ENCODE data around the gene SERINC3.

SERINC3 gene

GRCh38 chr20:44457016-44457415 is 64.9 kb downstream of the SERINC3 start:
- DNase-seq (ENCODE audit: low spot score in 2 of 2) = no peak
- Mint-ChIP-seq H3K9me3 (no peaks in the 10 kb centered on the region), H3K27ac (no peak overlapping the region), H3K36me3 (no peaks in the 10 kb centered on the region), H3K4me1 (no peaks in the 10 kb centered on the region), H3K4me3 (no peak overlapping the region), H3K27me3 (peaks cover 1% of the 10 kb centered on the region)
- ATAC-seq (ENCODE audit: low read depth) = no peak

DNA sequence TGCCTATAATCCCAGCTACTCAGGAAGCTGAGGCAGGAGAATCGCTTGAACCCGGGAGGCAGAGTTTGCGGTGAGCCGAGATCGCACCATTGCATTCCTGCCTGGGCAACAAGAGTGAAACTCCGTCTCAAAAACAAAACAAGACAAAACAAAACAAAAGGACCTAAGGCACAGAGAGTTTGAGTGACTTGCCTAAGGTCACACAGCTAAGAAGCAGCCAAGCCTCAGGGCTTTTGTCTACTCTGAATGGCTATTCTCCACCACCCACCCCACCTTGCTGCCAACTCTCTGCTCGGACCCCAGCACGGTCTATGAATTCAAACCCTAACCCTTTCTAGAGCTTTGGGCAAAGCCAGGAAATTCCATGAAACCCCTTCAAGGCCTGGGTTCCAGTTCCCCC is 65.3 kb downstream of the SERINC3 start:
- H3K4me1 Mint-ChIP-seq = no peaks in the 10 kb centered on the region
- H3K4me3 Mint-ChIP-seq = no peak overlapping the region
- DNase-seq (ENCODE audit: low spot score in 2 of 2) (no peak), ATAC-seq (ENCODE audit: low read depth) (no peak)
- H3K27me3 Mint-ChIP-seq = peaks cover 1% of the 10 kb centered on the region
- no peaks in the 10 kb centered on the region for H3K36me3 Mint-ChIP-seq
- H3K27ac Mint-ChIP-seq = no peak overlapping the region
- no peaks in the 10 kb centered on the region for H3K9me3 Mint-ChIP-seq

DNA sequence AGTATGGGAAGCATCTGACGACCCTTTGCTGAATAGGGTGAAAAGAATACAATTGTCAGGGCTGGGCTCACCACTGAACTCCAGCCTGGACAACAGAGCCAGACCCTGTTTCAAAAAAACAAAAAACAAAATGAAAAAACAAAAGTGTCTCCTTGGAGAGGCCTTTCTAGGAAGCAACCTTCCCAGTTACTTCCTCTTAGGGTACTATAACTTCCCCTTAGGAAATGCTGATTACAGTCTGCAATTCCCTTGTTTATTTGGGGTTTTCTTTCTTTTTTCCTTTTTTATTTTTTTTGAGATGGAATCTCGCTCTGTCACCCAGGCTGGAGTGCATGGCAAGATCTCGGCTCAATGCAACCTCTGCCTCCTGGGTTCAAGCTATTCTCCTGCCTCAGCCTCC is 66.7 kb downstream of the SERINC3 start:
- no peaks in the 10 kb centered on the region for H3K9me3 Mint-ChIP-seq
- no peaks in the 10 kb centered on the region for H3K4me1 Mint-ChIP-seq
- peaks cover 3% of the 10 kb centered on the region for H3K27me3 Mint-ChIP-seq

DNA sequence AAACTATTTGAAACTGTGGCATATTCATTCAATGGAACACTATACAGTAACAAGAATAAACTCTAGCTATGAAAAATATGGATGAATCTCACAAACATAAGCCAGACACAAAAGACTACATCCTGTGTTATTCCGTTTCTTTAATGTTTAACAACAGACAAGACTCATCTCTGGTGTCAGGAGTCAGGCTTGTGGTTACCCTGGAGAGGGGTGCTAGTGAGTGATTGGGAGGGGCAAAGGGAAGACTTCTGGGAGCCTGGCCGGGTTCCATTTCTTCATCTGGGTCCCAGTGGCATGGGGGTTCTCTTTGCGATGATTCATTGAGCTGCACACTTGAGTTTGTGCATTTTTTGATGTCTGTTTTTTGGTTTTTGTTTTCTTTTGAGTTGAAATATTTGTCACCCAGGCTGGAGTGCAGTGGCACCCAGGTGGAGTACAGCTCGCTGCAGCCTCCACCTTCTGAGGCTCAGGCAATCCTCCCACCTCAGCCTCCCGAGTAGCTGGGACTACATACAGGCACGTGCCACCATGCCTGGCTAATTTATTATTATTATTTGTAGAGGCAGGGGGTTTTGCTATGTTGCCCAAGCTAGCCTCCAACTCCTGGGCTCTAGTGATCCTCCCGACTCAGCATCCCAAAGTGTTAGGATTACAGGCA is 67.4 kb downstream of the SERINC3 start:
- no peak for ATAC-seq (ENCODE audit: low read depth)
- Mint-ChIP-seq H3K9me3 (no peaks in the 10 kb centered on the region), H3K36me3 (no peaks in the 10 kb centered on the region), H3K4me1 (no peaks in the 10 kb centered on the region), H3K27me3 (peaks cover 3% of the 10 kb centered on the region), H3K27ac (no peak overlapping the region), H3K4me3 (no peak overlapping the region)
- DNase-seq (ENCODE audit: low spot score in 2 of 2) = no peak

More for the DNA sequence above, 66.7 kb downstream of the SERINC3 start:
- no peak overlapping the region for H3K4me3 Mint-ChIP-seq
- DNase-seq (ENCODE audit: low spot score in 2 of 2) (no peak), ATAC-seq (ENCODE audit: low read depth) (no peak)
- H3K27ac Mint-ChIP-seq = no peak overlapping the region
- H3K36me3 Mint-ChIP-seq = no peaks in the 10 kb centered on the region

DNA sequence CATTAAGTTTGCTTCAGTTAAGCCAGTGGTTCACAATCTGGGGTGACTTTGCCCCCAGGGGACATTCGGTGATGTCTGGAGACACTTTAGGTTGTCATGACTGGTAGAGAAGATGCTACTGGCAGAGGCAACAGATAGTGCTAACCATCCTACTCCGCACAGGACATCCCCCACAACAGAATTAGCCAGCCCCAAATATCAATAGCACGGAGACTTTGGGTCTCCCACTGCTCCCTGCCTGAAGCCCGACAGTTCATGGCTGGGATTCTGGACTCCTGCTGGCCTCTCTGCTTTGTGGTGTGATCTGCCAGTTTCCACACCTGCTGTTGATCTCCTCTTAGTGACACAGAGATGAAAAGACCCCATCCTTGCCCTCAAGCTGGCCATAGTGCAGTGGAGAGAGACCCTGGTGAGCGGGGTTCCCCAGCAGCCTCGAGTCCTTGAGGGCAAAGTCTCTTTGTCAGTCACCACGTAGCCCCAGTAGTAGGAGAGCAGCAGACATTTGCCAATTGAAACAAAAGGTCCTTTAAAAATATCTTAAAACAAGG is 70.9 kb downstream of the SERINC3 start:
- no peak for DNase-seq (ENCODE audit: low spot score in 2 of 2)
- no peak overlapping the region for H3K4me3 Mint-ChIP-seq
- no peak for ATAC-seq (ENCODE audit: low read depth)
- peaks cover 3% of the 10 kb centered on the region for H3K36me3 Mint-ChIP-seq
- peaks cover 5% of the 10 kb centered on the region for H3K27me3 Mint-ChIP-seq
- no peaks in the 10 kb centered on the region for H3K4me1 Mint-ChIP-seq
- H3K9me3 Mint-ChIP-seq = no peaks in the 10 kb centered on the region
- H3K27ac Mint-ChIP-seq = no peak overlapping the region

GRCh38 chr20:44450281-44450889 is 71.5 kb downstream of the SERINC3 start:
- peaks cover 5% of the 10 kb centered on the region for H3K27me3 Mint-ChIP-seq
- ATAC-seq (ENCODE audit: low read depth) (no peak), DNase-seq (ENCODE audit: low spot score in 2 of 2) (no peak)
- H3K36me3 Mint-ChIP-seq = peaks cover 3% of the 10 kb centered on the region
- no peak overlapping the region for H3K4me3 Mint-ChIP-seq
- no peak overlapping the region for H3K27ac Mint-ChIP-seq
- no peaks in the 10 kb centered on the region for H3K4me1 Mint-ChIP-seq
- H3K9me3 Mint-ChIP-seq = no peaks in the 10 kb centered on the region

DNA sequence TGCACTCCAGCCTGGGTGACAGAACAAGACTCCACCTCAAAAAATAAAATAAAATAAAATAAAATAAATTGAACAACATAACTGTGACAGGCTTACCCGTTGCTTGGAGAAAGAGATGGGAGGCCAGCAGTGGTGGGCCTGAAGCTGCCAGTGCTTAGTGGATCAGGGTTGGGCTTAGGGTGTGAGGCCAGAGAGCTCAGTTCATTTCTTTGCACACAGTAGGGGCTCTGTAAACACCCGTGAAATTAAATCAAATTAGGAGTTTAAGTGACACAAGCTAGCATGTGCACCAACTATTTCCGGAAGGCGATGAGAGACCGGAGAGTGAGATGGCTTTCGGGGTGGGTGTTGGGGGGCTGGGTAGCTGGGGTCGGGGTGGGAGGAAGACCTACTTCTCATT is 72.0 kb downstream of the SERINC3 start:
- no peak overlapping the region for H3K27ac Mint-ChIP-seq
- peaks cover 3% of the 10 kb centered on the region for H3K36me3 Mint-ChIP-seq
- H3K4me3 Mint-ChIP-seq = no peak overlapping the region
- H3K4me1 Mint-ChIP-seq = no peaks in the 10 kb centered on the region
- H3K9me3 Mint-ChIP-seq = no peaks in the 10 kb centered on the region
- no peak for ATAC-seq (ENCODE audit: low read depth)
- no peak for DNase-seq (ENCODE audit: low spot score in 2 of 2)
- H3K27me3 Mint-ChIP-seq = peaks cover 5% of the 10 kb centered on the region

DNA sequence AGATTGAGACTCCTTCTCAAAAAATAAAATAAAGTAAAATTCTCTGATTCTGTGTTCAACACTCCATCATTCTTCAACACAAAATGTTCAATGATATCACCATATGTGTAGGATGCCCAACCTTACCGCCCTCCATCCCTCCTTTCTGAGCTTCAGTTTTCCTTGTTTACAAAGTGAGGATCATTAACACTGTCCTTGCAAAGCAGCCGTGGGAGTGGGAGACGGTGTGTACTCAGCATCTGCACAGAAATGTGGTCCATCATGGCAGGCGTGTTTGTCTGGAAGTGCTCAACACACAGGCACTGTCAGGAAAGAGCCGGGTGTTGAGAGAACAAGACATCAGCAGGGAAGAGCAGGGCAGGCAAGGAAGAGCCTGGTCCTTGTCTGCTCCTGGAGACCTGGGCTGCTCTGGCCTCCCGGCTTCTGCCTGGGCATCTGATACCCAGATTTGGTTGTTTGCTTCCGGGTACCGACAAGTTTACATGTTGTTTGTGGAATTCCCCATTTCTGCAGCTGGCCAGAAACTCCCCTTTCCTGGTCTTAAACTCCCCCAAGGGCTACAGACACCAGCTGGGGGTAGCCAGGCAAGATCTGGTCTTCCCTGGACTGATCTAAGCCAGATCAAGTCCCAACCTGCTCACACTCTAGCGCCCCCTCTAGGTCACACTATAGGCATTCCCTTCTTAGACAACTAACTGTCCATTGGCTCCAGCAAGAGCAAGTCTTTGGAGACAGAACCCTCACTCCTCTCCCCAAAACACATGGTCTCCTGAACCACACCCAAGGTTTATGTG is 72.9 kb downstream of the SERINC3 start:
- Mint-ChIP-seq H3K4me3 (no peak overlapping the region), H3K27ac (no peak overlapping the region), H3K4me1 (no peaks in the 10 kb centered on the region), H3K27me3 (peaks cover 5% of the 10 kb centered on the region), H3K36me3 (peaks cover 3% of the 10 kb centered on the region), H3K9me3 (no peaks in the 10 kb centered on the region)
- ATAC-seq (ENCODE audit: low read depth) = peak; percentile 82
- peak in 1 of 2 donors; percentile 11 for DNase-seq (ENCODE audit: low spot score in 2 of 2)

DNA sequence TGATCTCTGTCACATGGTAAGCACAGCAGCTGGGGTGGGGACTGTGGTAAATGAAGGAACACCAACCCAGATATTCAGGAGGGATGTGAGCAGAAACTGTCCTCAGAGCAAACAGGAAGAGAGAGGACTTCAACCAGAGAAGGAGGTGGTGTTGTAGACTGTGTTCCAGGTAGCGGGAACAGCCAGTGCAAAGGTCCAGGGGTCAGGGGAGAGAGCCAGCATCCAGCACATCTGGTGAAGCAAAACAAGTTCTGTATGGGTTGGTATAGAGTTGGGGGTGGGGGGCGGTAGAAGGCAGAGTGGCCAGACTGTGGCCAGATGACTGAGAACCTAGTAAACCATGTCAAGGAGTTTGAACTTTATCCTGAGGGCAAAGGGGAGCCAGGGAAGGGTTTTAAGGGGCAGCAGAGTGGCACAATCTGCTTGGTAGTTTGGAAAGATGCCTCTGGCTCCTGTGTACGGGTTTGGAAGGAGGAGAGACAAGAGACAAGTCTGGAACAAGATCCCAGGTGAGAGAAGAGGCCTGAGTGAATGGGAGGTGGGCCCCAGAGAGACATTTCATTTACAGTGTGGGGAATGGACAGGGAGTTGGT is 73.9 kb downstream of the SERINC3 start:
- no peak for ATAC-seq (ENCODE audit: low read depth)
- Mint-ChIP-seq H3K36me3 (peaks cover 3% of the 10 kb centered on the region), H3K27ac (no peak overlapping the region), H3K4me1 (no peaks in the 10 kb centered on the region), H3K9me3 (no peaks in the 10 kb centered on the region), H3K4me3 (no peak overlapping the region), H3K27me3 (peaks cover 4% of the 10 kb centered on the region)
- no peak for DNase-seq (ENCODE audit: low spot score in 2 of 2)
